GM21526 (cell line): ENCODE measurements around the gene CHRDL1.

Experiments used
- ATAC-seq: cut with Tn5 transposase; IDR thresholded peaks from one replicate; pipeline ENCODE4 v1.9.1; 2021; ENCODE audit warnings: moderate library complexity; ENCODE audit not compliant: unreplicated experiment, low FRiP score

CHRDL1 gene

DNA sequence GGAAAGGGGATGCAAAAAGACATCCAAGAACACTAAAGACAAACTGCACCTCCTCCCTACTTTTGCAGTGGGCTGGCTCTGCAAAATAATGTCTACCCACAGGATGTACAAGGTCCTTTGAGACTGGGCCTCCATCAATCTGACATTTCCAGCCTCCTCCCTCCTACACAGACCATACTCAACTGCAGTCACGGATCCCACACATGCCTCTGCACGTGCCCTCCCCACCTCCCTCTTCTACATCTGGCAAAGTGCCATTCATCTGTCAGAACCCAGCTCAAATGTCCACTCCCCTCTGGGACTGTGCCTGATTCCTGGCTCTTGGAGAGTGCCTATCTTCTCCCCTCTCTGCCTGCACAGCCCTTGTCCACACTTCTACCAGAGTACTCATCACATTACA is 50.3 kb downstream of the CHRDL1 start:
- ATAC-seq = no peak

DNA sequence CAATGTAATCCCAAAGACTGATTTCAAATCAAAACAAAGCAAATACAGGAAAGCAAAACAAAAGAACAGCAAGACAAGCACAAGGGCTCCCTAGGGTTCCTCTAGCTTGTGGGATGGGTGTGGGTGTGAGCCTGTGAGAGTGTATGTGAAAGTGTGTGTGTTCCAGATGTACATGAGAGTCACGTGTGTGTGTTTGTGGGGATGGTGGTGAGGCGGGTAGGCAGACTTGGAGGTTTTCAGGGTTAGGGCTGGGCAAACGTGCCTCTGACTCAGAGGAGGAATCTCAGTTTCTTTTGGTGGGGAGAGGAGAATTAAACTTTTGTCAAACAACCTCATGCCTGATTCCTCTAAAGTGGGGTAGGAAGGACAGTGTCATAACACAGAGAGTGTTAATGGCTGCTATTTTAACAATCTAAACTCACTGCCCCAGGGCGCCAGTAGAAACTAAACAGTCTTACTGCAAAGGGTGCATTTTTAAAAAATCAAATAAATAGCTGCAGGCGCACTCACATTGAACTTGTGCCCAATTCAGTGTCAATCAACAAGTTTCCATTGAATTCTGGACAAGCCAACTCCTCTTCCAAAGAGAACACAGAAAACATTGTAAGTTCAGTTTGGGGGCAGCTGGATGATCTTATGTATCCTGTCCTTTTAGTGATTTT is 51.8 kb downstream of the CHRDL1 start:
- ATAC-seq = peak; percentile 69

DNA sequence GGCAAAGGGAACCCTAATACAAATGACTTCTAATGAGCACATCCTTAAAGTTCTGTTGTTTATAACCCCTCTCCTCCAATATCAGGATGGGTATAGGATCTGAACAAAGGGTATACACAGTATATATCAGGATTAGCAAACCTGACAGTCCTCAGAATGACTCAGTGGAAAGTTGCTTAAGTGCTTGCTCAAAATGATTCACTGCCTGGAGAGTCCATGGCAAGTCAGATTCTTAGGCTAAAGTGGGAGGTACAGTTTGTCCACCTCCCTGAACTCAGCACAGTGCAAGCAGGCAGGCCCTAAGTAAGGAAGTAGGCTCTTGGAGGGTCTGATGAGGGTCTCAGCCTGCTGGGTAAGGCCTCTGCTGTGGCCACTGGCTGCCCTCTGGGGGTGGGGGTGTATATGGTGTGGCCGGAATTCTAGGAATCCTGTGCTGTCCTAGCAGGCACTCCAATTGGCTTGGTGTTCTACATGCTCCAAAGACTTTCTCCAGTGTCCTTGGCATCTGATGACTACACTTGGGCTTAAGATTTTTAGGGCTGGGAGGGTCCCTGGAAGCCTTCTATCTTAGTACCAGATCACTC is 54.3 kb downstream of the CHRDL1 start:
- ATAC-seq = no peak

DNA sequence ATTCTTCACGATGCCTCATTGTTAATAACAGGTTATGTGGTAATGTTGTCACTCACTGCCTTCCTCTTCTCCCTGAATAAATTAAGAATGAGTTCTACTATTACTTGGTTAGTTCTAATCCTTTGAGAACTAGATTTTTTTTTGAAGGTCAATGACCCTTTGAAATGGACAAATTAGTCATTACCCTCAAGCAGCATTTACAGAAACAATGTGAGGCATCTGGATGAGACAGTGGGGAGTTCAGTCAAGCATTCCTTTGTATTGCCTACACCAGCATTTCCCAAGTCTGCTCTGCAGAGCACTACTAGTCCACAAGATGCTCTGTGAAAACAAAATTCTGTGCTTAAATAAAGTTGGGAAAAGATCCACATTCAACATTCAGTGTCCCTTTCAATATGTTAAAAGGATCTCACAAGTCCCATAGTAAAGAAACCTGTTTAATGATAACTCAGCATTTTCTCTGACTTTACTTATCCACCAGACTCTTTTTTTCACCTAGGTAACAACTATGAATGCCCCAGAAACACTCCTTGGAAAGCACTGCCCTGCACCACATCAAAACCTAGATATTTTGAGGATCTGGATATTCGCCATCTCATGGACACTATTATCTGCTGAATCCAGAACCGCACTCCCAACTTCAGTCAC is 60.6 kb downstream of the CHRDL1 start:
- ATAC-seq = no peak

DNA sequence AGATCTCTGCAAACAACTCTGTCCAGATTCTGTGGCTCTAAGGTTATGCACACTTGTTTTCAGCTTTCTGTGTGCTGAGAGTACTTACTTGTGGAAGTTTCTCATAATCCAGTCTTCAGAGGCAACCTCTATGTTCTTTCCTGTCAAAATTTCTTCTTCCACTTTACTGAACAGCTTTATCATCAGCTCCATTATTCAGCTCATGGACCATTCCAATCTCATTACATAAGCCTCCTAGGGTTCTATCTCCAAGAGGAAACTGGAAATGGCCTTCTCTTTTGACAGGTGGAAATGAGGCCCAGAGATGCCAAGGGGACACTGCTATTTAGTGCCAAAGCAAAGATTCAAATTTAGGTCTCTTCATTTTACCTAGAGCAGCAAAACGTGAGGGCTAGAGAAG is 61.3 kb downstream of the CHRDL1 start:
- ATAC-seq = no peak

DNA sequence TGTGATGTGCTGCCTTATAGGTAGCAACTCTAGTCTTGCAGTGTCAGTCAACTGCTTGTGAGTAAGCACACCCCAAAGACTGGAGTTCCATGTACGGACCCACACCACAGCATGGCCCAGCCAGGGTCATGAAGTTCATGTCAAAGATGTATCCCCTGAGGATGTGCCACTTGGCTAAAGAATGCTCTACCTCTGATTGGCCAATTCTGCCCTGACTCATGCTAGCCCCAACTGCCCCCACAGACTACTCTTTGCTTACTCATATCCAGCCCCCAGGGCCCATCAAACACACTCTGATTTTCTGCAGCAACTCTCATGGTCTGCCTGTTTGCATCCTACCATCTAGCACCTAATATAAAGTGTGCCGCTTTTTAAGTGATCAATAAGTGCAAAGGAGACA is 62.5 kb downstream of the CHRDL1 start:
- no peak for ATAC-seq

DNA sequence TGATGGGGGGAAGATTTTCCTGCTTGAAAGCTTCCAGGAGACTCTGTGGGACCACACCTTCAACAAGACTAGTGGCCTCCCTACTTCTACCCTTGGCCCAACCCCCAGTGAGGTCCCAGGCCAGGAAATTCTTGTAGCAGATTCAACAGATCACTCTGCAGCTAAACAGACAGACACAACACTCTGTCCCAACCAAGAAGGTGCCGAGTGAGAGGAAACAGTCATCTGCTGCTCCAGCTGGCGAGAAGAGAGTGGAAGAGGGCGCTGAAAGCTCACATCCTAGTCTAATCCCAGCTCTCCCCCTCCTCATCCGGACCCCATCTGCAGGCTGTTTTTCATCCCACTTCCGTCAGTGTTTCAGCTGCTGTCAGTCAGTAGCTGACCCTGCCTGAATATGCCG is 63.4 kb downstream of the CHRDL1 start:
- ATAC-seq = no peak

DNA sequence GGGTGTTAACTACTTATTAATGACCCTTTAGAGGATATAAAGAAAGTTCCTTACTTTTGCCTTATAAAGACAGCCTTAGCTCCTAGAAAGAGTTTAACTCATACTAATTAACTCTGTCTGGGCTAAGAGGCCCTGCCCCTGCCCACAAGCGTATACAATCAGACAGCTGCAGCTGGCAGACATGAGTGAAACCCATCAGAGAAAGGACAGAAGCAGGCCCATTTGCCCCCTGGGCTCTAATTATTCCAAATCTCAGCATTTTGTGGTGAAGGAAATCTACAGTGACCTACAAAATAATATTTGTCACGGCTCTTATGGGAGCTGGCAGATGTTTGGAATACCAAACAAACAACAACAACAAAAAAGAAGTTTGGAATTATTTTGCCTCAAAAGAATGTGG is 71.8 kb downstream of the CHRDL1 start:
- no peak for ATAC-seq

DNA sequence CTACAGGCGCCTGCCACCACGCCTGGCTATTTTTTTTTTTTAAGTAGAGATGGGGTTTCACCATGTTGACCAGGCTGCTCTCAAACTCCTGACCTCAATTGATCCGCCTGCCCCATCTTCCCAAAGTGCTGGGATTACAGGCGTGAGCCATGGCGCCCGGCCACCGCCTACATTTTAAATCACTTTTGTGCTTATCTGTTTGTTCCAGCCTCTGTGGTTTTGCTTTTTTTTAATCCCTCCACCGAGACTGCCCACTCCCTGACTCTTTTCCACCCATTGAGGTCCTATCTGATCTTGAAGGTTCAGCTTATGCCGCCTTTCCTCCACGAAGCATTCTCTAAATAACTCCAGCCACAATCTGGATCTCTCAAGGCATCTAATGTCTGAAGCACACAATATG is 73.5 kb downstream of the CHRDL1 start:
- ATAC-seq = no peak

DNA sequence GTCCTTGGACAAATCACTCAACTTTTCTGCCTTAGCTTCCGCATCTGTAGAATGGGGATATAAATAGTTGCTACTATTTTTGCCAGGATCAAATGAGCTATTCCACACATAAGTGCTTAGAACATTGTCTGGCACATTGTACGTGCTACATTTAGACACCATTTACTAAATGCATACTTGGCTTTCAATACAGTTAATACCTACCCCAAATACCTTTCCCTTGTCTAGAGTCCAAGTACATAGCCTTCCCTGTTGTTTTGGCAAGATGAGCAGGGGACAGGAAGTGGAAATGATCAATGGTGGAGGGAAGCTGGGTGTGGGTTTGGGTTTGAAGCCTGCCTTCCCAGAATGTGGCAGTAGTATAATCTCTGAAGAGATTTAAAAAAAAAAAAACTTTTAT is 82.0 kb downstream of the CHRDL1 start:
- ATAC-seq = no peak

DNA sequence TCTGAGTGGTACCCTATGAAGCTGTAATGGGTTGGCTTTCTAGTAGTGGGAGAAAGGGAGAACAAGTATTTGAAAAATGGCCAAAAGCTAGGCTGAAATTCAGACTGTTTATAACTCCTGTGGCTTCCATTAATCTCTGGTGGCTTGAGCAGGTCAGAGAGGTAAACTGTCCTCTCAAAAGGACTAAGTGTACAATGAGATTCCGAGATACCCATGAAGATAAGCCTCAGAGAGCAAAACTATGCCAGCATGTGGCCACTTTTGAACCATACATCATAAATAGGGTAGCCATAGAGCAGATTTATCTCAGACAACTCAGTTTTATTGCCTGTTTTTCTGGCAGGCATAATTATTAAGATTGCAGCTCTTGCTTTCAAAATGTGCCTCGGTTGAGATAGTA is 89.2 kb downstream of the CHRDL1 start:
- no peak for ATAC-seq

DNA sequence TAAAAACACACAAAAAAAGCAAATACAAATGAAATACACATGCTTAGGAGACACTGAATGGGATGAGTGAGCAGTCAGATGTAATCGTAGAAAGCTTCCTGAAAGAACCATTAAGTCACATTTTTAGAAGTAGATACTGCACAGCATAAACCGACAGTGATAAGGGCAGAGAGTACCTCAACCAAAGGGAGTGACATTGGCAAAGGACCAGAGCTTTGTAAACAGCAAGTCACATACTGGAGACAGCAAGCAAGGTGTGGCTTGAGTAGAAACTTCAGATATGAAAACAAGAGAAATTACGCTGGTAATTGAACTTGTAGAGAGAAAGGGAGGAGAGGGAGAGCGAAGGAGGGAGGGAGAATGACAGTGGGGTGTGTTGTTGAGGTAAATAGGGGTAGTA is 92.0 kb downstream of the CHRDL1 start:
- no peak for ATAC-seq

DNA sequence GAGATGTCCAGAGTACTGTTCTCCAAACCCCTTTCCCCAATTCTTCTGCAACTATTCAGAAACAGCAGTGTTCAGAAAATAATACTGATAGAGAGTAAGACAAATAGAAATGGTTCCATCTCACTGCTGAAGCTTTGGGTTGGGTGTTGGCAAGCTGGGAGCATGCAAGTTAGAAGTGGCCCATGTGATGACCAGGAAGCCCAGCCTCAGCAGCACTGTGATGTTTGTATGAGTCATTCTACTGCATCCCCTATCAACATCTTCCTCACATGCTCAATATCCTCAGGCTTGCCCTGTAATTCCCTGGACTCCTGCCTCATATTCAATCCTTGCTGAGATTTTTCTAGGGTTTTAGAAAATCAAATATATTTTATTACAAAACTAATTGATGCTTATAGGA is 96.5 kb downstream of the CHRDL1 start:
- ATAC-seq = no peak

DNA sequence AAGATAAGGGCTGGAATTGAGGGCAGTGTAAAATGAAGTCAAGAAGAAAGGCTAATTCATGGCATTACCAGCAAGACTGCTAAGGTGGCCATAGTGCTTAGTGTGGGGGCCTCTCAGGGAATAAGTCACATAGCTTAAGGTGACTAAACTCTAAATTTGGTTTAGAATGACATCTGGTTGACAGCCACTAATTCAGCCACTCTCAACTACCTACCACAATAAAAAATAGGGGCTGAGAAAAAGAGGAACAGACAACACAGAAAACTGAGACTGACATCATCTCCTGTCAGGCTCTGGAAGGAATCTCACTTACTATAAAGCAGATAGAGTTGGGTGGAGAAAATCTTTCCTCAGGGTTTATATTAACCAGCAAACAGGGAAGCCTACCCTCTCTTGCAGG is 96.9 kb downstream of the CHRDL1 start:
- ATAC-seq = no peak

DNA sequence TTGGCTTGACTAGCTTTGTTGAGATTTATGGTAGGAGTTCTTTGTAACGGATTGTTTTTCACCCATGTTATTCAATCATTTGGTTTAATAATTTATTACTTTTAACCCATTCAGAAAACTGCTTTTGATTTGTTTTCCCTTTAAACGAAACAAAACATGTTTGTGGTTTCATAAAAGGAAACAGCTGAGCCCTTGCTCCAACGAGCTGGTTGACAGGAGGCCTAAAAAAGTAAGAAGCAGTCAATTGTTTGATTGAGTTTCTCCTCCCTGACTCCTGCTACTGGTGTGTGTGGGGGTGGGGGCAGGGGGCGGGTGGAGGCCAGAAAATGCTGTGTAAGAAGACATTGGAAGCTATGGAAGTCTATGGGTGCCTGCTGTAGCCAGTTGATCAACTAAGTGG is 102.8 kb downstream of the CHRDL1 start:
- no peak for ATAC-seq

DNA sequence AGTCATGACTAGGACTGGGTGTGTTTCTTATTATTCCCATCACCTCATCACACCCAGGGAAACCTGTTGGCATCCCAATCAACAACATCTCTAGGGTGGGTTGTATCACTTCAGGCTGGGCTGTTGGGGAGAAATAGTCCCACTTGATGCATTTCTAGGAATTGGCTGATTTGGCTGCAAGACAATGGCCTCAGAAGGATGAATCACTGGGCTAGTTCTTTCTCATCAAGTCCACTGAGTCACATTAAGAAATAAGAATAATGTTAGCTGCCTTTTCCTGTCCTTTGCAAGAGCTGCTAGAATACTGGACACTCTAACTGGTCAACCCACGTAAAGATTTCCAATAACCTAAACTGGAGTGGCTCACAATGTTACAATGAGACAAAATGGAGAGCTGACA is 104.2 kb downstream of the CHRDL1 start:
- no peak for ATAC-seq

DNA sequence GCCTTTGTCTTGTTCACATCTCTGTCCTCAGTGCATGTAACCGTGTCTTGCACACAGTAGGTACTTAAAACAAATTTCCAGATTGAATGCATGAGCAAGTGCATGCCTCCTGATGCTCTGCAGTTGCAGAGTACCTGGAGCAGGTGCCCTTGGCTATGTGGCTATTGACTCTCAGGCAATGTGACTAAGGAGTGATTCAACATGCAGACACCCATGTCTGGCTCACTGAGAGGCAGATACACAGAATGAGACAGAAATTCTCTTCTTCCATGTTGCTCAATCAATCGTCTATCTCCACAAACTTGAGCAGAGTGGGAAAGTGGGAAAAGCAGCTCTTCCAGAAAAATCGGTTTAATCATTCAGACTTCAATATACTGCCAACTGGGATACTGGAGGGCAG is 111.0 kb downstream of the CHRDL1 start:
- ATAC-seq = no peak

DNA sequence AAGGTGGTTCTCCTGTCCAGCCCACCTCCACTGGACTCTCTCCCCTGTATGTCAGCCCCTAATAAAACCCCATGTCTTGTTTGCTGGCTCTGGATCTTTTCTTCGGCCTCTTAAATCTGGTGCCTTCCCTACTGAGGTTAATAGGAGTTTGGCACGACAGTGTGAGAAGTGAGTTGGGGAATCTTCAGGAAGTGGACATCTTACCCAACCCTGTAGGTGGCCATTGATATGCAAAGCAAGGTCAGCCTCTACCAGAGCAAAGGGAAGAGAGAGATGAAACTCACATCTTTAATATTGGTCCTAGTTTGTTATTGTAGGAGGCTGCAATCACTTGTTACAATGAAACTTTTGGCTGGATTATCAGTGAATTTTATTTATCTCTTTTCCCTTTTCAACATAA is 111.7 kb downstream of the CHRDL1 start:
- no peak for ATAC-seq

DNA sequence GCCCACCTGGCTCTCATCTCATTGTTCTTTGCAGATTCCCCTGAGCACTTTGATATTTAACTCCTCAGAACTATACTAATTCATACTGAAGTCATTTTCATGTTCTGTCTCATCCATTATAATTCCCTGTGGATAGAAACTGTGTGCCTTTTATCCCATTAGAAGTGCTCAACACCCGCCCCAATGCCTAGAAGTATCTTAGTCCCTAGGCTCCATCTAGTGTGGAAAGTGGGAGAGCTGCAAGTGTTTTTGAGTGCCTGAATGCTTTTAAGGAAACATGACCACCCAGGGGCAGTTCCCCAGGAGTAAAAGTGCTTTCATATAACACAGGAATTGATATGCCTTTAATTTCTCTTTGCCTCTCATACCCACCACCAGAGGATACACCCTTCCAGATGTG is 117.0 kb downstream of the CHRDL1 start:
- ATAC-seq = no peak

DNA sequence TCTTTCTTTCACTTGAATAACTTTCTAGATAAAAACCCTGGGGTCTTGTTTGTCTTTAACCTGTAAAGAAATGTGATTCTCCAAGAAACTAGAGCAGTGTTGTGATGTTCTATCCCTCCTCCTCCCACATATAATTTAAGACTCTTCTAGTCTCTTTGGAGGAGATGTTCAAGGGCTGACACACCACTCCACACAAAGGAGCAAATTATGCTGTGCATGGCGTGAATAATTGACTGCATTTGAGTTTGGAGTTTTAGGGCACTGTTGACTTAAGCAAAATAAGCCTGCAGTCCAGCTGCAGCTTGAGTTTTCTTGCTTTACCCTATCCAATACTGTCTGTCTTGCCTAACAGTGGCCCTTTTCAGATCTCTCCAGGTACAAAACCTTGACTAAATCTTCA is 119.7 kb downstream of the CHRDL1 start:
- no peak for ATAC-seq

DNA sequence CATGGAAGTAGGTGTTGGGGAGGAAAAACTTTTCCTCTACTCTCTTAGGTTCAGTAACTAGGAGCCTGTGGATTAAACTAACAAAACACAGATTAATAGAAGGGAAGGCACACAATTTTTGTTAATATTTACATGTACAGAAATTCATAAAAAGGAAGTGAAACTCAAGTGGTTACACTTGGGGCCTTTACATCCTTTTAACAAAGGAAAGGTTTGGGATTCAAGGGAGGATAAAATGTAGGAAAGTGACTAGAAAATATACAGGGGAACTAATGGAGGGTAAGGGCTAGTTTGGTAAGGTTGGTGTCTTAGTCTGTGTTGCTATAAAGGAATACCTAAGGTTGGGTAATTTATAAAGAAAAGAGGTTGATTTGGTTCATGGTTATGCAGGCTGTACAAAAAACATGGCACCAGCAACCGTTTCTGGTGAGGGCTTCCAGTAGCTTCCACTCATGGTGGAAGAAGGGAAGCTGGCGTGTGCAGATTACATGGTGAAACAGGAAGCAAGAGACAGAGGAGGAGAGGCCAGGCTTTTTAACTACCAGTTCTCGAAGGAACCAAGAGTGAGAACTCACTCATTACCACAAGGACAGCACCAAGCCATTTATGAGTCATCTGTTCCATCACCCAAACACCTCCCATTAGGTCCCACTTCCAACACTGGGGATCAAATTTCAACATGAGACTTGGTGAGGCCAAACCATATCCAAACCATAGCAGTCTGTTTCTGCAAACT is 124.4 kb downstream of the CHRDL1 start:
- peak; percentile 98 for ATAC-seq

DNA sequence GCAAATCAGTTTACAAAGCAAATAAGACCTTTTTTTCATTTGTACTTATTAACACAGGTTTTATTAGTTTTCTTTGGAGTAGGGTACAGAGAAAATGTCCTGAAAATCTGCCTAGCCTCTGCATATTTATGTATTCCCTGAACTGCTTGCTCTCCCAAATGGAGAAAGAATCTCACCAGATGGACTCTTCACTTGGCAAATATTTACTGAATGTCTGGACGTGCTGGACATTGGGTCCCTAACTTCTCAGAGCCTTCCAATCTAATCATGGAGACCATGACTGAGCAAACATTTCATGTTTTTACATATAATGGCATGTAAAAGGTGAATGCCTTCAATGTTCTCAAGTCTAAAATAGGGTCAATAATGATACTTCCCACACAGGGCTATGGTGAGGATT is 126.0 kb downstream of the CHRDL1 start:
- ATAC-seq = no peak
